Heart right ventricle (tissue), 16 donors: ENCODE measurements around the gene TTBK2. TPM values are rescaled to one million over a fixed set of nuclear protein-coding genes. Genes with fewer than 3 reads are reported as not detected.
A peak's percentile ranks its signal among the peaks of the same experiment; 100 is the strongest.
"Not testable (repeated sequence)": the region's sequence is repeated elsewhere in the genome, so short reads cannot be mapped to it uniquely, and the experiment has no call there.

Experiments used
- ATAC-seq, 8 donors: fragments of 200-7000 bp; cut with Tn5 transposase; one replicate each; pipeline ENCODE4 v1.9.1; 2020; ENCODE audit warnings: mild to moderate bottlenecking in 8 of 8, moderate library complexity in 8 of 8, moderate number of reproducible peaks in 1 of 8
- DNase-seq, 2 donors: peaks; one replicate each; pipeline ENCODE4 v3.0.0-alpha.2; 2020
- H3K27ac ChIP-seq, 10 donors: fragments of 200-600 bp; sonication (generic) in 2 of 10; one replicate each; pipeline versions ENCODE4 v1.5.0 to v1.8.0; 2020 to 2022; ENCODE audit warnings: mild to moderate bottlenecking in 3 of 10
- H3K27me3 ChIP-seq, 7 donors: fragments of 200-600 bp; one replicate each; pipeline ENCODE4 v1.8.0; 2021 to 2022; ENCODE audit warnings: mild to moderate bottlenecking in 2 of 7
- H3K36me3 ChIP-seq, 9 donors: fragments of 200-600 bp; sonication (generic) in 1 of 9; one replicate each; pipeline versions ENCODE4 v1.5.0 to v1.8.0; 2020 to 2022; ENCODE audit warnings: mild to moderate bottlenecking in 2 of 9
- H3K4me1 ChIP-seq, 9 donors: fragments of 200-600 bp; sonication (generic) in 1 of 9; one replicate each; pipeline versions ENCODE4 v1.5.0 to v1.8.0; 2020 to 2022; ENCODE audit warnings: mild to moderate bottlenecking in 4 of 9
- H3K4me3 ChIP-seq, 10 donors: fragments of 200-600 bp; sonication (generic) in 2 of 10; one replicate each; pipeline versions ENCODE4 v1.5.0 to v1.8.0; 2020 to 2022; ENCODE audit warnings: mild to moderate bottlenecking in 7 of 10, moderate library complexity in 2 of 10
- H3K9me3 ChIP-seq, 11 donors: fragments of 200-600 bp in 10 of 11; sonication (generic) in 2 of 11; one replicate each; pipeline versions ENCODE4 v1.5.0 to v1.8.0; 2013 to 2022; ENCODE audit warnings: mild to moderate bottlenecking in 2 of 11, control low read depth in 1 of 11, moderate library complexity in 1 of 11
- CTCF ChIP-seq, 9 donors: fragments of 200-600 bp; sonication (generic) in 2 of 9; IDR thresholded peaks; one replicate each; pipeline versions ENCODE4 v1.5.0 to v1.8.0; 2021 to 2022; ENCODE audit warnings: antibody characterized with exemption in 9 of 9, mild to moderate bottlenecking in 5 of 9, moderate library complexity in 1 of 9
- WGBS, 2 donors: extraction: QIAGEN DNeasy Blood & Tissue Kit; methylation state at CpG; one replicate each; pipeline ENCODE4 v1.1.7; 2013; ENCODE audit warnings: inconsistent platforms in 1 of 2; 5-methylcytosine and 5-hydroxymethylcytosine counted together
- intact Hi-C, 10 donors: fragments of 100-400 bp; cut with DNase I; formaldehyde crosslinking; loops; one replicate each; pipeline versions ENCODE4 v1.11.1 to v1.14.2; 2022
- polyA plus RNA-seq, 2 donors: library from polyadenylated mRNA; stranded (reverse); fragments of 200-250 nt; gene quantifications; one replicate each; pipeline ENCODE4 v1.2.3, GENCODE V29; 2013
- total RNA-seq, 10 donors: library from RNA; stranded (reverse); fragmentation: NEBNext Ultra II Directional in 3 of 10; extraction: Animal tissue kit (Norgen Biotek cat#: 25700) in 3 of 10; gene quantifications; one replicate each; pipeline versions ENCODE4 v1.2.1 to v1.2.4, GENCODE V29; 2021 to 2023
- donor health status: Arrhythmogenic right ventricular cardiomyopathy.
- donor health status: ischemic (EF 13 %, LVEDD 7.1; RV severe dilation, severe dysfunction).
- donor health status: healthy with polysubstance abuse.
- donor health status: DM: no; HTN: yes; CAD: no.
- donor health status: DM: no; HTN: no; CAD: no.
- donor health status: ischemic (EF 25% LVEDD 6.9; RV normal size, moderate dysfunction).
- donor health status: ischemic (EF 25% LVEDD 5.7; RV mildly dilated, moderate dysfunction).
- donor health status: healthy.
- donor health status: DM: yes; HTN: yes; CAD: no.
- donor health status: Ischemic cardiomyopathy.
- donor health status: ischemic (EF 35%, LVEDD 5.7; RV mildly dilated, moderate dysfunction).
- donor health status: nonischemic (EF 11% LVEDD 7.7; RV severe dilation, severe dysfunction).
- donor health status: DM: yes; HTN: yes; CAD: no.
- donor health status: PGD.
- donor health status: ischemic (EF 29% LVEDD 5.4; RV normal size, mild dysfunction).
- donor health status: nonischemic (EF 23%, LVEDD 6.1; RV moderate dilation, normal function).

TTBK2 gene
- total and polyA plus RNA-seq, 12 donors, result 2.1 to 29.1 (median 22.1) TPM

DNA sequence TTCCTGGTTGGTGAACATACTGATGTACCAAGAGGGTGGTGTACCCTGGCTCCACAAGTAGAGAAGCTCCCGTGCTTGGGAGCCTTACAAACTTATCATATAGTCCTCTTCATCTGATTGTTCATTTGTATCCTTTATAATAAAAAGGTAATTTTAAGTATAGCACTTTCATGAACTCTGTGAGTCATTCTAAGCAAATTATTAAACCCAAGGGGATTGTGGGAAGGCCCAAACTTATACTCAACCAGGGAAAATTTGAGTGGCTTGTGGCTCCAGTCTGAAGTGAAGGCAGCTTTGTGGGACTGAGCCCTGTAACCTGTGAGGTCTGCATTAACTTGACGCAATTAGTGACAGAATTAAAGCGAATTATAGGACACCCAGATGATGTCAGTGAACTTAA lies 29.0 kb downstream of the TTBK2 start:
- H3K36me3 ChIP-seq, result peaks cover 0 to 7% (median 0%) of the 10 kb centered on the region in 9 donors
- DNase-seq (no peak), ATAC-seq (no peak)
- no peak overlapping the region for H3K4me3 ChIP-seq
- no peak for TF ChIP-seq CTCF (IDR thresholded peaks at IDR 0.05)
- H3K27ac ChIP-seq, result no peak overlapping the region
- intact Hi-C loops, result no loop called here
- H3K9me3 ChIP-seq, result peaks cover 0 to 14% (median 0%) of the 10 kb centered on the region in 11 donors
- H3K4me1 ChIP-seq, result peaks cover 0 to 18% (median 14%) of the 10 kb centered on the region in 9 donors
- 91 to 96% methylated on average over 3 of the region's 3 CpGs for WGBS, 2 donors
- H3K27me3 ChIP-seq, result no peaks in the 10 kb centered on the region

DNA sequence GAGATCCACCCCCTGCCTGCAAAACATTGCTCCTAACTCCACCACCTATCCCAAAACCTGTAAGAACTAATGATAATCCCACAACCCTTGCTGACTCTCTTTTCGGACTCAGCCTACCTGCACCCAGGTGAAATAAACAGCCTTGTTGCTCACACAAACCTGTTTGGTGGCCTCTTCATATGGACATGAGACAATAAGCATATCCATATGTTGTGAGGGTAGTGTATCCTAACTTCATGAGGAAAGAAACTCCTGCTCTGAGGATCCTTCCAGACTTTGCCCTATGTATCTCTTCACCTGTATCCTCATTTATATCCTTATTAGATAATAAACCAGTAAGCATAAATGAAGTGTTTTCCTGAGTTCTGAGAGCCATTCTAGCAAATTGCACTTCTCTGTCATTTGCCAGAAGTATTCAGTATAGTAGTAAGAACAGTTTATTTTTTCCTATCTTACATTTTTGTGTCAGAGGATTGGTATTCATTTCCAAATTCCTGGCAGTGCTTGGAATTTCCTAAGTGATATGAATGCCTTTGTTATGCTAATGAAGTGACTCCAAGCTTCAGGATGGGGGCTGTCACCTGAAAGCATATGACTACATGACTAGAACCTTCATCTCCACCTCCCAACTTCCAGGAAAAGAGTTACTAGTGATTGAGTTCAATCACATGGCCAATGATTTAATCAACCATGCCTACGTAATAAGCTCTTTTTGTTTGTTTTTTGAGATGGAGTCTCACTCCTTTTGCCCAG lies 30.2 kb downstream of the TTBK2 start:
- no peaks in the 10 kb centered on the region for H3K27me3 ChIP-seq
- H3K27ac ChIP-seq, result peak overlapping the region in 1 of 10 donors; percentile 55
- WGBS, 2 donors, result 81 to 85% methylated on average over 2 of the region's 2 CpGs
- DNase-seq (no peak), ATAC-seq (peak in 5 of 8 donors; percentile 21 to 64 (median 42))
- intact Hi-C loops, result no loop called here
- H3K9me3 ChIP-seq, result peaks cover 0 to 14% (median 0%) of the 10 kb centered on the region in 11 donors
- peaks cover 0 to 18% (median 14%) of the 10 kb centered on the region in 9 donors for H3K4me1 ChIP-seq
- H3K4me3 ChIP-seq, result no peak overlapping the region
- no peak for TF ChIP-seq CTCF (IDR thresholded peaks at IDR 0.05)
- H3K36me3 ChIP-seq, result peaks cover 0 to 7% (median 0%) of the 10 kb centered on the region in 9 donors

- Histone ChIP-seq H3K4me1 (peaks cover 0 to 18% (median 14%) of the 10 kb centered on the region in 9 donors), H3K9me3 (peaks cover 0 to 24% (median 0%) of the 10 kb centered on the region in 11 donors)
- H3K36me3 ChIP-seq, ATAC-seq, H3K4me3 ChIP-seq, H3K27me3 ChIP-seq, DNase-seq, H3K27ac ChIP-seq, intact Hi-C loops: not testable (repeated sequence)
- 93 to 95% methylated on average over 3 of the region's 3 CpGs for WGBS, 2 donors
Measured at GRCh38 chr15:42887384-42887783, 33.2 kb downstream of the TTBK2 start.

GRCh38 chr15:42880121-42880520 lies 40.5 kb downstream of the TTBK2 start:
- Histone ChIP-seq H3K4me3 (no peak overlapping the region), H3K9me3 (peaks cover 0 to 25% (median 0%) of the 10 kb centered on the region in 11 donors), H3K27me3 (no peaks in the 10 kb centered on the region), H3K4me1 (peaks cover 0 to 5% (median 0%) of the 10 kb centered on the region in 9 donors), H3K36me3 (peaks cover 0 to 9% (median 0%) of the 10 kb centered on the region in 9 donors), H3K27ac (no peak overlapping the region)
- DNase-seq (no peak), ATAC-seq (no peak)
- WGBS, 2 donors, result 97 to 100% methylated on average over 1 of the region's 1 CpG
- intact Hi-C loops, result no loop called here
- no peak for TF ChIP-seq CTCF (IDR thresholded peaks at IDR 0.05)

DNA sequence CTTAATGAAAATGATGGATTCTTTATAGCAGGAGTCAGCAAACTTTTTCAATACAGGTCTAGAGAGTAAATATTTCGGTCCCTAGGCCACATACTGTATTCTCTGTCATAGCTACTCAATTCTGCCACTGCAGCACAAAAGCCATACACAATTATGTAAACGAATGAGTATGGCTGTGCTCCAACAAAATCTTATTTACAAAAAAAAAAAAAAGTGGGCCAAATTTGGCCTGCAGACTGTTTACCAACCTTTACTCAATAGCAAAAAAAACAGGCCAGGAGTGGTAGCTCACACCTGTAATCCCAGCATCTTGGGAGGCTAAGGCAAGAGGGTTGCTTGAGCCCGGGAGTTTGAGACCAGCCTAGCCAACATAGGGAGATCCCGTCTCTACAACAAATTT lies 41.1 kb downstream of the TTBK2 start:
- Histone ChIP-seq H3K4me3 (no peak overlapping the region), H3K27ac (no peak overlapping the region), H3K9me3 (peaks cover 0 to 22% (median 0%) of the 10 kb centered on the region in 11 donors), H3K36me3 (peaks cover 0 to 9% (median 0%) of the 10 kb centered on the region in 9 donors), H3K27me3 (no peaks in the 10 kb centered on the region), H3K4me1 (peaks cover 0 to 5% (median 0%) of the 10 kb centered on the region in 9 donors)
- ATAC-seq (no peak), DNase-seq (no peak)
- 86% methylated on average over 4 of the region's 4 CpGs for WGBS, 2 donors
- intact Hi-C loops, result no loop called here
- no peak for TF ChIP-seq CTCF (IDR thresholded peaks at IDR 0.05)
